T-helper 1 cell treated with Interleukin-12 subunit alpha and Interleukin-12 subunit beta and Interleukin-4 antibody, amounts not matched to agents 30 ng/mL and 1 ng/mL, for 36 hours (primary cell): Measurements from ENCODE around the gene SLCO2A1. TPM values are rescaled to one million over a fixed set of nuclear protein-coding genes. Genes with fewer than 3 reads are reported as not detected.

ENCODE experiments used
- intact Hi-C: fragments of 100-400 bp; cut with micrococcal nuclease; formaldehyde crosslinking; loops from one replicate; pipeline ENCODE4 v1.15.1; 2024
- total RNA-seq: library from RNA; stranded (reverse); gene quantifications from 2 replicates; pipeline ENCODE4 v1.2.3, GENCODE V29; 2022

SLCO2A1 gene
- total RNA-seq, 1 donor from 2014 or later, result not detected

DNA sequence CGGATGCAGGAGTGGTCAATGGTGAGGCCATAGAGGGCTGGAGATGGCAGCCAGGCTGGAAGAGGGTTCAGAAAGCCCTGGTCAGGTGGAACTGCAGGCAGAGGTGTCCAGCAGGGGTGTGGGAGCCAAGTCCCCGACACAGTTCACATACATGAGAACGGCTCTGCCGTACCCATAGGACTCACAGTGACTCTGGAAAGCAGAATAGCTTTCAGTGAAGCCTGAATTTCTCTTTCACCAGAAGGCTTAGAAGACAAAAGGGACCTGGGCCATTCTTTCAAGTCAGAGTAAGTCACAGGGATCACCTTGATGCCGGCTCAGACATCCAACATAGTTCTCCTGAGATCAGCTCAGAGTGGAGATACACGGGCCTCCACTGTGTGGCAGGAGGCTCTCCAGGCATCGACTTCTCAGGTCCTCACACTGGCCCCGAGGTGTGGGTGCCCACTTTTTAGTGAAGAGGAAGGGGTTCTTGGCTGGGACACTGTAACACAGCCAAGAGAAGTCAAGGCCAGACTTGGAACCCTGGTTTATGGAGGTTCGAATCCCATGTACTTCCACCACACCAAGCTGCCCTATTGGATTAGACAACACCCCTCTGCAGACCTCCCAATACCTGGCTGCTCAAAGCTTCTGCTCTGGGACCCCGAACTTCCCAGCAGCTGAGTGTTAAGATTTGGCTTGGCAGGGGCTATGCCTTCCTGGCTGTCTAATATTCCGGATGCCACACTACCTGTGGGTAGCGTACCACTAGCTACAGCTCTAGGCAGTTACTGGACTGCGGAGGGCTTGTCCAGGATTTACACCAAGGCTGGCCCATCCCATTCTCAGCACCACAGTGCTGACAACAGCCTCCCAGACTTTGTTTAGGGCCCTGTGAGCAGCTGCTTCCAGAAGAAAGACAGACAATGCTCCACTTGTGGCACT lies 93.6 kb downstream of the SLCO2A1 start:
- intact Hi-C loops, result no loop called here

DNA sequence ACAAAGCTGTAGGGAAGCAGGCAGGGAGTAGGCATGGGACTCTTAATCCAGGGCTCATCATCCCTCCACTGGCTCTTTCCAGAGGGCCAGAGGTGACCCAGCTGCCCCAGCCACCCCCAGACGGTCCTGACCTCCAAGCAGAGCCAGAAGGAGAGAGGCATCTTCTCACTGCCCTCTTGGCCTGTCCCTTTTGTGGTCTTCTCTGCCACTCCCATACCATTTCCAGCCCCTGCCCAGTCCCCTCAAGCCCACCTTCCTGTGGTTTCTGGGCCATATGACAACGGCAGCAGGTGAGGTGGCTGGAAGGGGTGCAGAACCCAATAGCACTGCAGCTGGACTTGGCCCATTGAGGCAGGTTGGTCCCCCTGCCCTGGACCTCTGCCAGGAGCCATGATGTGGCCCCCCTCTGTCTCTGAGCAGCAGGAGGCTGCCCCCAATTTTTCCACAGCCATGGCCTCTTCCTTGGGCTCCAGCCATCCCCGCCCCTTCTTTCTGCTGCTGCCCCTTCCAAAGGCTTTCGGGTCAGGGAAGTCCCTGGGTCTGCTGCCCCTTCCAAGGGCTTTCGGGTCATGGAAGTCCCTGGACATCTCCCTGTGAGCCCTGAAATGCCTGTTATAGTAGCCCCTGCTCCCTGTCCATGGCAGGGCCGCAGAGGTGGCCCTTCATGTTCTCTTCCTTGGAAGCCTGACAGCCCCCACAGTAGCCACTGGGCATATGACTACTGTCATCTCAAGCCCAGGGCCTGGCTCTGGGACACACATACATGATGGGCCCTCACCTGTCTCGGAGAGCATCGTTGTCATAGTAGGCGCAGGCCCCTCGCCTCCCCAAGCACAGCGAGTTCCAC lies 94.5 kb downstream of the SLCO2A1 start:
- intact Hi-C loops, result loop anchor here (5.0 kb wide), 1 partner anchor 277 kb away; no protein-coding TSS in a partner anchor

DNA sequence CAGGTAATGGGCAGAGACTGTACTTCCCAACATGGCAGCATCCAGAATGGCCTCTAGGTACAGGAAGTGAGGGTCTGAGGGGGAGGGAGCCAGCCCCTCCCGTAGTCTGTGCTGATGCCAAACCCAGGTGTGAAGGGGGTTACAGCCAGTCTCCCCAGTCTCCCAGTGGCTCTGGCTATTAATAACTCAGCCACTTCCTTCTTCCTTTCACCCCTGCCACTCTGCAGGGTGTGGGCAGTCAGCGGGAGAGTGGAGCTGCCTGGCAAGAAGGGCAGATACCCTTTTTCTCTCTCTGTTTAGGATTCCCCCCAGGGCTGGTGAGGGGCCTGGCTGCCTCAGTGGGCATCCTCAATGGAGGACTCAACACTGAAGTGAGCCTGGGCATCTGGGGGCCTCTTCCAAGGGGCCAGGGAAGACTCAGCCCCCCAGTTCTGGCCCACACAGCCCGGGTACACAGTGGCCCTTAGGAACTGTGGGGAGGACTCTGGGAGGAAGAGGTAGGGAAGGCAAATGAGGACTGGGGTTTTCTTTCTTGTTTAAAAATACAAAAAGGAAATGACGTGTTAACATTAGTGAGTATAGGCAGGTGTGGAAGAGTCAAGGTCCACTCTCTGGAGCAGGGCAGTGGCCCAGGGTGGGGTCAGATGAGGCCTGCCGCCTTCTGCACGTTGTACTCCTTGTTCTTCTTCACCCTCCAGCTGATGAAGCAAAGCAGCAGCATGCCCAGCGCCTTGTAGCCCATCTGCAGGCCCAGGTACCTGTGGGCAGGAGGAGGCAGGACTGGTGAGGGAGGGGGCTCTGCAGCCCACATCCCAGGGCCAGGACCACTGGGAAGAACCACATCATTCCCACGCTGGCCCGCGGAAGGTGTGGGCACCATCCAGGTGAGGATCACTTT lies 95.4 kb downstream of the SLCO2A1 start:
- intact Hi-C loops, result loop anchor here (5.0 kb wide), 1 partner anchor 278 kb away; no protein-coding TSS in a partner anchor

DNA sequence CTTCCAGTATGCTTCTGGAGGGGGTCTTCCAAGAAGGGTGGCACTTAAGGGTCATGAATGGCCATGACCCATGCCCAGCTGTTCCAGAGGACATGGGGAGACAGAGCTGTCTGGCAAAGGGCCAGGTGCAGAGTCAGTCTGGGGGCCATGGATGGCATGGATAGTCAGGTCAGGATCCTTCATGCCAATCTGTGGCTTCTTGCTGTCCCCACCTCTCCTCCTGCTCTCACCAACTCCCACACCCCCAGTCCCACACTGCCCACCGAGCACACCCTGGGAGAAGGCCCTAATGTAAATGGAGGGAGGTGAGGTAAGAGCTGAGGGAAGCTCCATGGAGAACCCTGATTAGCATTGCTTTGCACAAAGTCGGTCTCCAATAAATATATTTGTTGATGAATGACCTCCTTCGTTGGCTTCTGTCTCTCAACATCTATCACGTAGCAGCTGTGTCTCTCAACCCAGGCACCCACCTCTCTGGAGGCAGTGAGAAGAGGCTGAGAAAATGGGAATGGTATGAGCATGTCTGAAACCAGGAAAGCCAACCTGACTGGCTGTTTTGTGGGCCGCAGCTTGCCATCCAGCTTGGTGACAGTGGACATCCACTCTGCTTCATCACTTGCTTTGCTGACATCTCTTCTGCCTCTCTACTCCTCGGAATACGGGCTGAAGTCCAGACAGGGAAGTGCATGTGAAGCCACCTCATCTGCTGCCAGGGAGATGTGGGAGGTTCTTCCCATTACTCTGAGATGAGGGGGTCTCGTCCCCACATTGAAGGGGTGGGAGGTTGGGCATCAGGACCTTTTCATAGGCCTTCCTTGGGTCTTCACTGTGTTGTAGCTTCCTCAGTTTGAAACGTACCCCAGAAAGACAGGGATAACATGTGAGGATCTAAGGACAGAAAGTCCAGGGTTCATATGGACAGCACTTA lies 96.4 kb downstream of the SLCO2A1 start:
- intact Hi-C loops, result loop anchor here (5.0 kb wide), 1 partner anchor 279 kb away; no protein-coding TSS in a partner anchor

DNA sequence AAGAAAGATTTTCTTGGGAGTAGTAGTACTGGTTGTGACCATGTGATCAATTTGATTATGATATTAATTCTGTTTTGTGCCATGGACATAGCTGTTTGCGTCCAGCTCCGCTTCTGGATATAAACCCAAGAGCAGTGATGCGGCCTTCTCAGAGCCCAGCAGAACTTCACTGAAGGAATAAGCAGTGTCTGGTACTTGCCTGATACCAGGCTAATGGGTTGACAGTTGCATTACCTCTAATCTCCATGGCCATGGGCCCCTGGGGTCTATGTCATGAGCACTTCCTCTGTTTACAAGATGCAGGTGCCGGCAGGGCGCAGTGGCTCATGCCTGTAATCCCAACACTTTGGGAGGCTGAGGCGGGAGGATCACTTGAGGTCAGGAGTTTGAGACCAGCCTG lies 97.7 kb downstream of the SLCO2A1 start:
- intact Hi-C loops, result loop anchor here (5.0 kb wide), 1 partner anchor 280 kb away; no protein-coding TSS in a partner anchor

DNA sequence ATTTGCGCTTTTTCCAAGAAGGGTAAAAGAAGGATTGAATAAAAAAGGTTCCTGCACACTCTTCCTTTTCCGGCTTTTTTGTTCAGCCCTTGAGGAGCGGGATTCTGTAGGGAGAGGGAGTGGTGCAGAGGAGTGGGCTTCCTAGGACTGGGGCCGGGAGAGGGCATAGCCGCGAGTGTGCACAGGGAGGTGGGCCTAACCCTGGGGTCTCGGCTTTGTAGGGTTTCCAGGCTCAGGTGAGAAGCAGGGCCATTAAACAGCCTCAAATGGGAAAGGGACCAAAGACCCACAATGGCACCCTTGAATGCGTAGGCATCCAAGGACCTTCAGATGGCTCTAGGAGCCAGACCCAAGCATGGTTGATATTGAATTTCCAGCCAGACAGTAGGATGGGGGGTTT lies 98.6 kb downstream of the SLCO2A1 start:
- intact Hi-C loops, result loop anchor here (5.0 kb wide), 1 partner anchor 281 kb away; no protein-coding TSS in a partner anchor

DNA sequence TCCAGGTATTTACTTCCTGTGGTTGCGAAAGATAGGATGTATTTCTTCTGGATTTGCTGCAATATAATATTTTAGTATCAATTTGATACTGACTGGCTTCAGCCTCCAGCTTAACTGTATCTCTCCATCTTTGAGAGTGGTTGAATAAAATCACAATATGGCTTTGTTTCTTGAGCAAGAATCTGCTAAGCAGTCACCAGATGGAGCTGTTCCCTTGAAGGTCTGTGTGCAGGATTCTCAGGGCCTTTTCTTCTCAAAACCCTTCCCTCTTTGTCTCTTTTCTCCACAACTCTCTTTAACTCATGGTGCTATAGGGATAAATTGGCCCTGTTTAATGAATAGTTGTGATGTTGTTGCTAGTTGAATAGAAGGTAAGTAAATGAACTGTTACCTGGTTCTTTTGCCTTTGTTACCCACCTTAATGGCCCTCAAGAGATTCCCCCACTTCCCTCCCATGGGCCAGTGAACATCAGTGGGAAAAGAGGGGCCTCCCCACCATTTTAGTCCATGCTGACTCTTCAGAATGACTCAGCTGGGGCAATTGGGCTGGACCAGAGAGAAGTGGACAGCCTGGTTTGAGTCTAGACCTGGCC lies 99.3 kb downstream of the SLCO2A1 start:
- intact Hi-C loops, result loop anchor here (1.0 to 5.0 kb wide), 3 partner anchors 282 to 544 kb away; no protein-coding TSS in a partner anchor

DNA sequence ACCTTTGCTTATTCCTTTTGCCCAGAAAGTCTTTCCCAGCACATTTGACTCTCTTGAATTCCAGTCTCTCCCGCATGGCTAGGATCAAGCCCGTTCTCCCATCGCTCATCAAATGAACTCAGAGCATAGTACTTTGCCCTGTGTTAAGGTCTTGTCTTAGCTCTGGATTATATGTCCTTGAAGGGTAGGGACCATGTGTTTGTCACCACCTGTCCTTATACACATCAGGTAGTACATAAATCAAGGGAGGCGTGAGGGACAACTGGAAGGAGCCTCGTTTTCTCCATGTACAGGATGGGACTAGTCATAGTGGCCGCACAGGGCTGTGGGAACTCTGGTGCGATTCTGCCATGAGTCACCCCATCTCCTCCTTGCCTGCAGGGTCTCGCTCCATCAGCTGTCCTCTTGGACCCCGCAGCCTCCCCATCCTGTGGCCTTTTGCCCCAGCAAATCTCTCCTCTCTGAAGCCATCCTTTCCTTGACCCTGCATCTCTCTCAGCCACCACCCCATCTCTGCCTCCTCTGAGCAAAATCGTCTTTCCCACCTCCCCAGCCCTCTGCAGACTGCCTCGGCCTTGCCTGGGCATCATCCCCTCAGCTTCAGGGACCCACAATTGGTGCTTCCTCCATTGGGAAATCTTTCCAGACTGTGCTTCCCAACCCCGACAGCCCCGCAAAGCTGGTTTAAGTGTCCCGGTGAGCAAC lies 100.7 kb downstream of the SLCO2A1 start:
- intact Hi-C loops, result loop anchor here (10.0 kb wide), 1 partner anchor 424 kb away; no protein-coding TSS in a partner anchor

DNA sequence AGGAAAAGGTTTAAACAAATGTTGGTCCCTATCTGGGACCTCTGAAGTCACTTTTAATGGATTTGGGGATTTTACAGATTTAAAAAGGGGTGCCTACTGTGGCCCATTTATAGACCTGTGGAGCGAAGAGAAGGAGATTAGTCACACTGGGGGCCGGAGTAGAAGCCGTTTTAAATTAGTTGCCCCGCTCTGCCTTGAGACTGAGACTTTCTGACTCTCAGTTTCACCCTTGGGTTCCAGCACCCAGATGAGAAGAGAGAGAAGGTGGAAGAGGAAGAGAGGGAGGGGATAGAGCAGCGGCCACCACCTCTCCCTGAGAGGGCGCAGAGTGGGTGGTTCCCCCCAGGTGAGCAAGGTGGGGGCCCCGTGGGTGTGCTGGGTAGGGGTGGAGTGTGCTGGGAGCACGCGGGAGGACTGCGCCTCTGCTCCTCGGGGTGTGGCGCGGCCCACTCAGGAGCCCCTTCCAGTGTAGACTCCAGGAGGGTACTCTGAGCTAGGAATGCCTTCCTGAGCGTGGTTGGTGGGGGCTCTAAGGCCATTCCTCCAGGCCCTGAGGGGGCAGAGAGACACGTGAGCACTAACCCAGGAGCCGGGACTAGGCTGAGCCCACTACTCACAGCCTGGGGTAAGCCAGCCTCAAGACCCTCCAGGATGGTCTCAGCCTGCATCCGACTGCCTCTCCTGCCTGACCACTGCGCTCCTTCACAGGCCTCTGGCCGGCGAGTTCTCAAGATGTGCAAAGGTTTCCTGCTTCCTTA lies 101.4 kb downstream of the SLCO2A1 start:
- intact Hi-C loops, result loop anchor here (10.0 kb wide), 1 partner anchor 424 kb away; no protein-coding TSS in a partner anchor

DNA sequence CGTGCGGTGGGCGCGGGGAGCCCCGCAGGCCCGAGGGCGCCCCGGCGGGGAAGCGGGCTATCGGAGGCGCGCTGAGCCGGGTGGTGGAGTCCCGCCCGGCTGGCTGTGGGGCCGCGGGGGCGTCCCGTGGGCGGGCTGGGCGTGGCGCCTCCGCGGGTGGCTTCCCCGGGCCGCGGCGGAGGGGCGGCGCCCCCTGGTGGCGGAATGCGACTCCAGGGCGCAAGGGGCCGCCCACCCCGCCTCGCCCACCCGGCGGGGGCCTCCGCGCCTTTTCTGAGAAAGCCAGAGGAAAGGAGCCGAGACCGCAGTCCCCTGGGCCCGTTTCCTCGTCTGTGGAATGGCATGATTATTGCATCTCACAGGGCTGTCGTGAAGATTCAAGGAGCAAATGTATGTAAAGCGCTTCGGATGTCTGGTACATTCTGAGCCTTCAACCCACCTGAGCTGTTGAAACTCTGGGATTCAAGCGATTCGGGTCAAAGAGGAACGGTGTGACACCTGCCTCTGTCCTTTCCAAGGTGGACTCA lies 102.1 kb downstream of the SLCO2A1 start:
- intact Hi-C loops, result loop anchor here (1.0 to 10.0 kb wide), 5 partner anchors 108 to 1201 kb away; partner anchors contain the start of gene CDV3

DNA sequence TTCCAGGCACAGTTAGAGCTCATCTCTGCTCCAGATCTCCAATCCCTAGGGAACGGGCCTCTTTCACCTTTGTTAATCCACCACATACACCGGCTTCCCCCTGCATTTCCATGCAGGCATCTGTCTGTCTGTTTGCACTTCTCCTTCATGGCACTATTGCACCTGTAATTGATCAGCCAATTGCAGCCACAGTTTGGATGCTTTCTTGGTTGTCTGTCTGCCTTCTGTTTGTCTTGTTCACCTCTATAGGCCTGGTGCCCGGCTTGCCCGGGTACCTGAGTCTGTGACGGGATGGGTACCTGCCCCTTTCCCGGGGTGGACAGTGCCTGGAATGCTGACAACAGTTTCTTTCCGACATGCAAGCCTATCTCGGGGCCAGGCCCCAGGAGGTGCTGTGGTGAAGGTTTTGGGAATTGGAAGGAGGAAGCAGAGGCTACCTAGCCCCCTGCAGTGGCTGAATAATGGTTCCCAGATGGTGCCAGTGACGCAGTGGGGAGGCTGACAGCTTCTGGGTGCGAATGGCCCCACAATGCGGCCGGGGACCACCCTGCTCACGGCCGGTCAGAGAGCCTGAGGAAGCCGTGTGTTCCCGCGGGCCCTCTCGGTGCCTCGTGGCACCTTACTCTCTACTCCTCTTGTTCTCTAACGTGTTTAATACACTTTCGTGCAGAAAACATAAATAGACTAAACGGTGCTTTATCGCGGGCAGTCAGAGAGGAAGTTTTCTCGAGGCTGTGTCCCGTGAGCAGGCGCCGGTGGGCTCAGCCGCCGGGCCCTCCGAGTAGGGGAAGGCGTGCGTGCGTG lies 102.8 kb downstream of the SLCO2A1 start:
- intact Hi-C loops, result loop anchor here (1.0 to 10.0 kb wide), 5 partner anchors 108 to 1201 kb away; partner anchors contain the start of gene CDV3

DNA sequence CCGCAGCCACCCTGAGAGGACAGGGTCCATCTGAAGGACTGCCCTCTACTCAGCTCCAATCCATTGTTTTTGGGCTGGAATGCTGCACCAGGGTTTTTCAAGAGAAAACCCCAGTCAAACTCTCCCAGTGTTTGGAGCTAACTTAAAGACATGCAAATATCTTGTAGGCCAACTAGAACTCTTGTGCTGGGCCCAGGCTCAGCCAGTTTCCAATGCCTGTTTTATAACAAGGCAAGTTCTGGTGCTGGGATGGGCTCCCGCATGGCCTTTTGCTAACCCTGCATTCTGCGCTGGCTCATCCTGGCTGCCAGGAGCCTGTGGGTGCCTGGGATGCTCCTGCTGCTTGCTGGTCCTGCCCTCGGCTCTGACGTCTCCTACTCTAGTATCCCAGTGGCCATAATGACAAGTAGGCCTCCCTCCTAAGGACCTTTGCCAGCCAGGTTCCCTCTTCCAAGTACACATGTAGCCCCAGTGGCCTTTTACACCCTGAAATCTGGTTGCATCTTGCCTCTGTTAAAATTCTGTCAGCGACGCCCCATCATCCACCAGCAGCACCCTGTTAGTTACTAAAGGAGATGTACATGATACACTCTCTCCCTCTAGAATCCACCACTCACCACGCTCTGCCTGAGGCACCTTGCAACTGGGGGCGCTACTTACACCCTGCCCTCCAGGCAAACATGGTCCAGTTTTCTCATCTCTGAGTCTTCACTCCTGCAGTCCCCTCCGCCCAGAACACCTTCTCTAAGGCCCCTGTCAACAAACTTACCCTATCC lies 103.6 kb downstream of the SLCO2A1 start:
- intact Hi-C loops, result loop anchor here (2.0 to 10.0 kb wide), 2 partner anchors 353 to 421 kb away; partner anchors contain the start of gene CDV3

DNA sequence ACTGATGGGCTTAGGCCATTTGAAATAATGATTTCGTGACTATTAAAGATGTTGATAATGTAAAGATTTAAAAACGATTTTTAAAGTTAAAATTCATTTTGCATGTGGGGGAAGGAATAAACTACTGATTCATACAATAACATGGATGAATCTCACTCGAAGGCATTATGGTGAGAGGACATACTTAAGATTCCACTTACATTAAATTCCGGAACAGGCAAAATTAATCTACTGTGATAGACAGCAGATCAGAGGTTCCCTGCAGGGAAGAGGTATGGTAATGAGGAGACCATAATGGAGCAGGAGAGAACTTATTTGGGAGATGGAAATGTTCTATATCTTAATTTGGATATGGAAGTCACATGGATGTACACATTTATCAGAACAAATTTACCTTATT lies 105.7 kb downstream of the SLCO2A1 start:
- intact Hi-C loops, result loop anchor here (10.0 kb wide), 1 partner anchor 419 kb away; no protein-coding TSS in a partner anchor

DNA sequence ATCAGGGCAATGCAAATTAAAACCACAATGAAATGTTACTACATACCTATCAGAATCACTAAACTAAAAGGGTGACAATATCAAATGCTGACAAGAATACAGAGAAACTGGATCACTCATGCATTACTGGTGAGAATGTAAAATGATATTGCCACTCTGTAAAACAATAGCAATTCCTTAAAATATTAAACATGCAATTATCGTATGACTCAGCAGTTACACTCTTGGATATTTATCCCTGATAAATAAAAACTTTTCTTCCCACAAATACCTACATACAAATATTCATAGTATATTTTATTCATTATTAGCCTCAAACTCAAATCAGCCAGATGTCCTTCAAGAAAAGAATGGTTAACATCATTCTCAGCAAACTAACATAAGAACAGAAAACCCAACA lies 108.1 kb downstream of the SLCO2A1 start:
- intact Hi-C loops, result loop anchor here (10.0 kb wide), 1 partner anchor 417 kb away; no protein-coding TSS in a partner anchor

DNA sequence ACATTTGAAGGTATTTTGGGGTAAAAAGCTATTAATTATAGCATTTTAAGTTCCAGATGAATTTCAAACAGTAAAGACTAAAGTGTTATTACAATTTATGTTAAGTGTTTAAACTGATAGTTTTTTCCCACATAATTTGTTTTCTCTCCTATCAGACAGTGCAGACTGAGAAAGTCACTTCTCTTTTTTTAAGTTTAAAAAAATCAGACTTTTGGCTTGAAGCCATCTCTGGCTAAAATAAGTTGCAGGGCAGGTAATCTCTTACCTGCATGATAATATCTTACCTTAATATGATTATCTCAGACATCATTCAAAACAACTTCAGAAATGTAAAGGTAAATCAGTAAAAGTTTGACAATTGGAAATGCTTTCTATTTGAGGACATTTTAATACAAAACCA lies 112.6 kb downstream of the SLCO2A1 start:
- intact Hi-C loops, result no loop called here
